Heart left ventricle (tissue), 16 donors: ENCODE results near the gene ZSCAN25. TPM values are rescaled to one million over a fixed set of nuclear protein-coding genes. Genes with fewer than 3 reads are reported as not detected.
"Not testable (repeated sequence)": the region's sequence is repeated elsewhere in the genome, so short reads cannot be mapped to it uniquely, and the experiment has no call there.

Source experiments
- ATAC-seq, 4 donors: fragments of 200-7000 bp; cut with Tn5 transposase; one replicate each; pipeline ENCODE4 v1.9.1; 2020 to 2022; ENCODE audit warnings: moderate library complexity in 4 of 4, mild to moderate bottlenecking in 3 of 4, moderate number of reproducible peaks in 1 of 4
- DNase-seq, 5 donors: peaks; one replicate each; pipeline ENCODE4 v3.0.0-alpha.2; 2020
- H3K27ac ChIP-seq, 12 donors: fragments of 200-600 bp; sonication (generic) in 4 of 12; one replicate each; pipeline versions ENCODE4 v1.5.0 to v1.8.0; 2016 to 2022; ENCODE audit warnings: mild to moderate bottlenecking in 2 of 12
- H3K27me3 ChIP-seq, 9 donors: fragments of 200-600 bp; sonication (generic) in 2 of 9; one replicate each; pipeline versions ENCODE4 v1.5.1 to v1.8.0; 2016 to 2022; ENCODE audit warnings: mild to moderate bottlenecking in 3 of 9
- H3K36me3 ChIP-seq, 9 donors: fragments of 200-600 bp; sonication (generic) in 2 of 9; one replicate each; pipeline versions ENCODE4 v1.5.0 to v1.8.0; 2018 to 2022; ENCODE audit warnings: mild to moderate bottlenecking in 2 of 9
- H3K4me1 ChIP-seq, 12 donors: fragments of 200-600 bp; sonication (generic) in 4 of 12; one replicate each; pipeline versions ENCODE4 v1.5.0 to v1.8.0; 2016 to 2022; ENCODE audit warnings: mild to moderate bottlenecking in 3 of 12
- H3K4me3 ChIP-seq, 12 donors: fragments of 200-600 bp; sonication (generic) in 4 of 12; one replicate each; pipeline versions ENCODE4 v1.5.0 to v1.8.0; 2017 to 2022; ENCODE audit warnings: mild to moderate bottlenecking in 9 of 12, moderate library complexity in 4 of 12
- H3K9me3 ChIP-seq, 12 donors: fragments of 200-600 bp; sonication (generic) in 4 of 12; one replicate each; pipeline versions ENCODE4 v1.5.0 to v1.8.0; 2016 to 2022; ENCODE audit warnings: mild to moderate bottlenecking in 1 of 12
- POLR2A ChIP-seq, 2 donors: fragments of 450-650 bp; IDR thresholded peaks; one replicate each; pipeline ENCODE4 v1.6.1; 2017; ENCODE audit warnings: antibody characterized with exemption in 2 of 2, mild to moderate bottlenecking in 2 of 2, moderate library complexity in 2 of 2
- WGBS, 4 donors: extraction: QIAGEN DNeasy Blood & Tissue Kit in 2 of 4; methylation state at CpG; one replicate each; pipeline versions ENCODE4 v1.1.5 to v1.1.7; 2013 to 2018; 5-methylcytosine and 5-hydroxymethylcytosine counted together
- intact Hi-C, 10 donors: fragments of 100-400 bp; cut with DNase I; formaldehyde crosslinking; loops; one replicate each; pipeline versions ENCODE4 v1.11.1 to v1.14.2; 2022
- polyA plus RNA-seq, 2 donors: library from polyadenylated mRNA; stranded (reverse); fragments of 200-250 nt; gene quantifications; one replicate each; pipeline ENCODE4 v1.2.3, GENCODE V29; 2013
- total RNA-seq, 9 donors: library from RNA; depleted of rRNA in 2 of 9; stranded (reverse); fragments of >200 nt in 2 of 9; fragmentation: NEBNext Ultra II Directional in 3 of 9; extraction: Animal tissue kit (Norgen Biotek cat#: 25700) in 3 of 9; gene quantifications; one replicate each; pipeline versions ENCODE4 v1.1.0 to v1.2.4, GENCODE V29; 2016 to 2023
- TF ChIP-seq, protein P1 (sequence below), 12 donors: fragments of 200-600 bp; sonication (generic) in 4 of 12; IDR thresholded peaks; one replicate each; pipeline versions ENCODE4 v1.5.0 to v1.8.0; 2018 to 2022; ENCODE audit warnings: antibody characterized with exemption in 12 of 12, mild to moderate bottlenecking in 5 of 12
- donor health status: ischemic (EF 13 %, LVEDD 7.1; RV severe dilation, severe dysfunction).
- donor health status: healthy with polysubstance abuse.
- donor health status: DM: no; HTN: yes; CAD: no.
- donor health status: DM: no; HTN: no; CAD: no.
- donor health status: ischemic (EF 25% LVEDD 6.9; RV normal size, moderate dysfunction).
- donor health status: ischemic (EF 25% LVEDD 5.7; RV mildly dilated, moderate dysfunction).
- donor health status: healthy.
- donor health status: DM: yes; HTN: yes; CAD: no.
- donor health status: ischemic (EF 35%, LVEDD 5.7; RV mildly dilated, moderate dysfunction).
- donor health status: nonischemic (EF 11% LVEDD 7.7; RV severe dilation, severe dysfunction).
- donor health status: DM: yes; HTN: yes; CAD: no.
- donor health status: PGD.
- donor health status: ischemic (EF 29% LVEDD 5.4; RV normal size, mild dysfunction).
- donor health status: nonischemic (EF 23%, LVEDD 6.1; RV moderate dilation, normal function).

ZSCAN25 gene
- total and polyA plus RNA-seq, 11 donors: 3.4 to 12.0 (median 8.2) TPM

DNA sequence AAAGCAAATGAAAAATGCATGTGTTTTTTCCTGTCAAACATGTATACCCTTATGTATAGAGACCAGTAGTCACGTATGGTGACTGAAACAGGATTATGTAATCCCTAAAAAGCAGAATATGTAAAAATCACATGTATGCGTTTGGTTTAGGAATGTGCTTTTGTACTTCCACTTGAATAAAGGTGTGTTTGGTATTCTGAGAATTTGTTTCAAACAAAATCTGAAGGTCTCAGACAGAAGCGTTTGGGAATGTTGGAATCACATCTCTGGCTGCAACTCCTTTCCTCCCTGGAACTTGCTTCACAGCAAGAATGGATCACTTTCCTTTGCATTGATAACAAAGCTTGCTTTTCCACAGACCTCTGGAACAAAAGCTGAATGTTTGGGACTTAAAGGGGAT is 40.5 kb upstream of the ZSCAN25 start:
- ATAC-seq (no peak), DNase-seq (no peak)
- Histone ChIP-seq H3K9me3 (no peaks in the 10 kb centered on the region), H3K36me3 (peaks cover 0 to 35% (median 30%) of the 10 kb centered on the region in 9 donors), H3K4me3 (no peak overlapping the region), H3K4me1 (peaks cover 0 to 19% (median 7%) of the 10 kb centered on the region in 12 donors), H3K27ac (no peak overlapping the region), H3K27me3 (no peaks in the 10 kb centered on the region)
- intact Hi-C loops: no loop called here
- no peak for TF ChIP-seq POLR2A (IDR thresholded peaks at IDR 0.05)
- TF ChIP-seq, protein P1, sequence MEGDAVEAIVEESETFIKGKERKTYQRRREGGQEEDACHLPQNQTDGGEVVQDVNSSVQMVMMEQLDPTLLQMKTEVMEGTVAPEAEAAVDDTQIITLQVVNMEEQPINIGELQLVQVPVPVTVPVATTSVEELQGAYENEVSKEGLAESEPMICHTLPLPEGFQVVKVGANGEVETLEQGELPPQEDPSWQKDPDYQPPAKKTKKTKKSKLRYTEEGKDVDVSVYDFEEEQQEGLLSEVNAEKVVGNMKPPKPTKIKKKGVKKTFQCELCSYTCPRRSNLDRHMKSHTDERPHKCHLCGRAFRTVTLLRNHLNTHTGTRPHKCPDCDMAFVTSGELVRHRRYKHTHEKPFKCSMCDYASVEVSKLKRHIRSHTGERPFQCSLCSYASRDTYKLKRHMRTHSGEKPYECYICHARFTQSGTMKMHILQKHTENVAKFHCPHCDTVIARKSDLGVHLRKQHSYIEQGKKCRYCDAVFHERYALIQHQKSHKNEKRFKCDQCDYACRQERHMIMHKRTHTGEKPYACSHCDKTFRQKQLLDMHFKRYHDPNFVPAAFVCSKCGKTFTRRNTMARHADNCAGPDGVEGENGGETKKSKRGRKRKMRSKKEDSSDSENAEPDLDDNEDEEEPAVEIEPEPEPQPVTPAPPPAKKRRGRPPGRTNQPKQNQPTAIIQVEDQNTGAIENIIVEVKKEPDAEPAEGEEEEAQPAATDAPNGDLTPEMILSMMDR (IDR thresholded peaks at IDR 0.05): no peak
- 74 to 86% (median 79%) methylated on average over 3 of the region's 3 CpGs for WGBS, 4 donors

DNA sequence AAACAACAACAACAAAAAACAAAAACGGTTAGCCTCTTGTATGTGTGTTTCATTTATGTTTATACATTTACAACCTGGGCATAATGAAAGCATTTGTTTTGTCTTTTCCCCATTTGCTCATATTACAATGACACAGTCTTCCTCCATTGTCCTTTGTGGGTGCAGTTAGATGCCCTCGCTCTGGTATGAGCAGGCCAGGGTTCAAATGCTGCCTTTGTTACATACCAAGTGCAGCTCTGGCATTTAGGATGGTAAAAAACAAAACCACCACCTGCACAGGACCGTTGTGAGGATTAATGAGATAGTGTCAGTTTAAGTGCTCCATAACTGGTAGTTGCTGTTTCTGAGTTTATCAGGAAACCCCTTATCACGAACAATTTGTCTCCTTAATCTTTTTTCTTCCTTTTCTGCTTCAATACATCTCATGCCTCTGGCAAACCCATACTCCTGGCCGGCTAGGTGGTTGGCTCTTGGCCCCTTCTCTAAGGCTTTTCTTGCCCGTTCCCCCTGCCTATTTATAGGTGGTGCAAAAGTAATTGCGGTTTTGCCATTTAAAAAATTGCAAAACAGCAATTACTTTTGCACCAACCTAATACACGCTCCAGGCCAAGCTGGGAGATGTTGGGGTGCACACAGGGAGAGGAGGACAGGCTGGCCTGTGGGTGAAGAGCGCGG is 37.3 kb upstream of the ZSCAN25 start:
- ATAC-seq: no peak
- TF ChIP-seq, protein P1 (IDR thresholded peaks at IDR 0.05): no peak
- no peak for TF ChIP-seq POLR2A (IDR thresholded peaks at IDR 0.05)
- peak overlapping the region; percentile 43 to 82 (median 66) for H3K4me3 ChIP-seq
- 44 to 52% (median 49%) methylated on average over 10 of the region's 10 CpGs for WGBS, 4 donors
- no peaks in the 10 kb centered on the region for H3K27me3 ChIP-seq
- H3K36me3 ChIP-seq: peaks cover 0 to 4% (median 0%) of the 10 kb centered on the region in 9 donors
- no peak for DNase-seq
- intact Hi-C loops: no loop called here
- H3K4me1 ChIP-seq: peaks cover 0 to 19% (median 7%) of the 10 kb centered on the region in 12 donors
- H3K9me3 ChIP-seq: no peaks in the 10 kb centered on the region
- H3K27ac ChIP-seq: peak overlapping the region in 2 of 12 donors; percentile 49 to 61

DNA sequence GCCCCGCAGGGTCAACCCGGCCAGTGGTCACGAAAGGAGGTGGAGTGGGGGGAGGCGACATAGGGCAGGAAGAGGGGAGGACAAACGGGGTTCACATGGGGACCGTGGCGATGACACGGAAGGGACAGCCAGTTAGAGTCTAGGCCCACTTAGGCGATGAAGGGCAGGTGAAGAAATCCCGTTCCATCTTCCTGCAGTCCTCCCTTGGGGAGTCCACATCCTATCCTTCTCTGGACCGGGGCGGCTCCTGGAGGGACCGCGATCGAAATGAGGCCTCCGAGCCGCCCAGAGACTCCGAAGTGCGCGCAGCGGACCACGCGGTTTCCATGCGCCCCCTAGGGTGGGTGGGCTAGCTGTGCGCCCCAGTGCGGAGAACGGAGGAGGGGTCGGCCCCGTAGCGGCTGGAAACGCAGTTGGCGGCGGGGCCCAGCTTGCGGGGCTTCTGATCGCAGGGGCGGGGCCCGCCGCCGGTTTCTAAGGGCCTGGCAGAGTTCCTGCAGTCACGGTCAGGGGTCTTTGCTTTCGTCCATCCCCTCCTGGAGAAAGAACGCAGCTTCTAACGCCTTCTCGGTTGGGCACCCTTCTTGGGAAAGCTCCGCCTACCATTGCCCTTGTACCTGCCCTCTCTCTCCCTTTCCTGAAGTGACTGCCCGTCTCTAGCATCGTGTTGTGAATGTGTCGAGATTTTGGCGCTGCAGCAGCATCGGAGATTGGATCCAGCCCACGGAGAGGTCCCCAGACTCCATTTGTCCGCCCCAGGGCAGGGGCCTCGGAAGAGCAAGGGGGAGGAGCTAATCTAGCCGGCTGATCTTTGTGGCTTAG is 36.6 kb upstream of the ZSCAN25 start:
- Histone ChIP-seq H3K27me3 (no peaks in the 10 kb centered on the region), H3K4me3 (peak overlapping the region; percentile 43 to 82 (median 66)), H3K4me1 (peaks cover 0 to 19% (median 7%) of the 10 kb centered on the region in 12 donors), H3K36me3 (no peaks in the 10 kb centered on the region), H3K9me3 (no peaks in the 10 kb centered on the region), H3K27ac (peak overlapping the region in 6 of 12 donors; percentile 44 to 61 (median 50))
- DNase-seq: peak; percentile 28 to 71 (median 36)
- intact Hi-C loops: no loop called here
- ATAC-seq: peak; percentile 18 to 72 (median 62)
- TF ChIP-seq POLR2A (IDR thresholded peaks at IDR 0.05): no peak
- TF ChIP-seq, protein P1 (IDR thresholded peaks at IDR 0.05): peak in 11 of 12 donors; percentile 9 to 56 (median 32)
- WGBS, 4 donors: 2 to 4% (median 2%) methylated on average over 35 to 54 of the region's 54 CpGs

DNA sequence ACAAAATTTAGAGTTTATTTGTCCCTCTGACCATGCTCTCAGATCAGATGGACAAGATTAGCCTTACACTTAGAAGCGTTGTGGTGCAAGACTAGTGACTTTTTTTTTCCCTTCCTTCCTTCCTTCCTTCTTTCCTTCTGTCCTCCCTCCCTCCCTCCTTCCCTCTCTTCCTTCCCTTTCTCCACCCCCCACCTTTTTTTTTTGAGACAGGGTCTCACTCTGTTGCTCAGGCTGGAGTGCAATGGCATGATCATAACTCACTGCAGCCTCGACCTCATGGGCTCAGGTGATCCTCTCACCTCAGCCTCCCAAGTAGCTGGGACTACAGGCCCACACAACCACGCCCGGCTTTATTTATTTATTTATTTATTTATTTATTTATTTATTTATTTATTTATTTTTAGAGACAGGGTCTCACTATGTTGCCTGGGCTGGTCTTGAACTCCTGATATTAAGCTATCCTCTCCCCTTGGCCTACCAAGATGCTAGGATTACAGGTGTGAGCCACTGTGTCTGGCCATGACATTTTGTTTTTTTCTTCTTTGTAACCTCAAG is 35.9 kb upstream of the ZSCAN25 start:
- peak overlapping the region in 3 of 12 donors; percentile 49 to 61 (median 59) for H3K27ac ChIP-seq
- peak overlapping the region; percentile 43 to 82 (median 66) for H3K4me3 ChIP-seq
- ATAC-seq, H3K27me3 ChIP-seq, H3K36me3 ChIP-seq, DNase-seq, H3K9me3 ChIP-seq, intact Hi-C loops: not testable (repeated sequence)
- 55 to 63% (median 57%) methylated on average over 4 of the region's 4 CpGs for WGBS, 4 donors
- peaks cover 0 to 19% (median 7%) of the 10 kb centered on the region in 12 donors for H3K4me1 ChIP-seq
